ENCODE measurements around the gene ANKRD33B. TPM values are rescaled to one million over a fixed set of nuclear protein-coding genes. Genes with fewer than 3 reads are reported as not detected.
"Not testable (repeated sequence)": the region's sequence is repeated elsewhere in the genome, so short reads cannot be mapped to it uniquely, and the experiment has no call there.

Gene ANKRD33B
- total RNA-seq, 2 experiments from 2014 or later, result 22.9 to 23.2 TPM

DNA sequence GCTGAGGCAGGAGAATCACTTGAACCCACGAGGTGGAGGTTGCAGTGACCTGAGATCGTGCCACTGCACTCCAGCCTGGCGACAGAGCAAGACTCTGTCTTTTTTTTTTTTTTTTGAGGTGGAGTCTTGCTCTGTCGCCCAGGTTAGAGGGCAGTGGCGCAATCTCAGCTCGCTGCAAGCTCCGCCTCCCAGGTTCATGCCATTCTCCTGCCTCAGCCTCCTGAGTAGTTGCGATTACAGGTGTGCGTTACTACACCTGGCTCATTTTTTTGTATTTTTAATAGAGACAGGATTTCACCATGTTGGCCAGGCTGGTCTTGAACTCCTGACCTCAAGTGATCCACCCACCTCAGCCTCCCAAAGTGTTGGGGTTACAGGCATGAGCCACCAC is 42.8 kb downstream of the ANKRD33B start:
- POLR2A ChIA-PET, CTCF ChIA-PET: not testable (repeated sequence)

DNA sequence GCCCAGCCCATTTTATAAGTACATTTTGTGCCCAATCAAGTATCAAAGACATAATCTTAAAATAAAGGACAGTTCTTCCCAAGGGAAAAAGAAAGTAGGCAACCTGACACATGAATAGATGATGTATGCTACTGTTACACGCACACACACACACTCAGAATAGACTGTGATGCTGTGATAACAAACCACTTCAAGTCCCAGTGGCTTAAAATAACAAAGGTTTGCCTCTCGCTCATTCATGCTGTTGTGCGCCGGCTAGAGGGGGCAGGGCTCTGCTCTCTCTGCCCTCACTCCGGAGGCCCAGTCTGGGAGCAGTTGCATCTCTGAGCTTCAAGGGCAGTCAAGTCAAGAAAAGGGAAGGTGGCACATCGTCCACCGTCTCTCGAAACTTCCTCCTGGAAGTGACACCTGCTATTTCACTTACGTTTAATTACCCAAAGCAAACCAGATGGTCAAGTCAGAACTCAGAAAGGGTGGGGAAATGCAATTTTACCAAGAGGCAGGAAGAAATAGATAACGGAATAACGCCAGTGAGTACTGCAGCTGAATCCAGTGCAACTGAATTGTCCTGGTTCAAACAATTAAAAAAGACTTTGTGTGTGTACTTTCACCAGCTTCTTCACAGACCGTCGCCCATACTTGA is 43.3 kb downstream of the ANKRD33B start:
- ChIA-PET POLR2A (interaction anchor here (0.6 kb wide), 1 partner anchor 13 kb away, joined by 6 read pairs; no protein-coding TSS in a partner anchor), CTCF (no interaction called here)

DNA sequence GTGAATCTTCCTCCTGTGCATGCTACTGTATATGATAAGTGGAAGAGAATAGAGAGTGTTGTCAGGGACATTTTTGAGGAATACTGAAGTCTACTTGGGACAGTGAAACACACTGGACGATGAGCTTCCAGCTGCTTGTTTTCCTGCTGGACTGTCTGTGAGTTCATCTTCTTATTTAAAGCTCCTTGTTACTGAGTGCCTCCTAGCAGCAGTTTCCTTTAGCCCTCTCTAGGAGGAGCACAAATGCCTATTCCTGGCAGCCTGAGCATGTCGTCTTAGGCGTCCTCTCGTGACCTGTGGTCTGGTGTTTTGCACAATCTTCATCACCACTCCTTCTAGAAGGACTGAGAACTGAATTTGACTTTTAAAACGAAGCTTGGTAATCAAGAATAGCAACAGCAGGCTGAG is 43.8 kb downstream of the ANKRD33B start:
- POLR2A ChIA-PET, result interaction anchor here (0.6 kb wide), 1 partner anchor 14 kb away, joined by 6 read pairs; no protein-coding TSS in a partner anchor
- CTCF ChIA-PET, result interaction anchor here (0.7 kb wide), 1 partner anchor 47 kb away, joined by 3 read pairs; no protein-coding TSS in a partner anchor

DNA sequence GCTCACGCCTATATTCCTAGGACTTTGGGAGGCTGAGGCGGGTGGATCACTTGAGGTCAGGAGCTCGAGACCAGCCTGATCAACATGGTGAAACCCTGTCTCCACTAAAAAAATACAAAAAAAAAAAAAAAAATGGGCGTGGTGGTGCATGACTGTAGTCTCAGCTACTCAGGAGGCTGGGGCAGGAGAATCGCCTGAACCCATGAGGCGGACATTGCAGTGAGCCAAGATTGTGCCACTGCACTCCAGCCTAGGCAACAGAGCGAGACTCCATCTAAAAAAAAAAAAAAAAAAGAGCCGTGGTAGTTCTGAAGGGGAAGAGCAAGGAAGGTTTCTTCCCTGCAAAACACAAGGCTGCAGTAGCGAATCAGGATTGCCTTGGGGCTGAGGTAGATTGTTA is 44.2 kb downstream of the ANKRD33B start:
- POLR2A ChIA-PET, result not testable (repeated sequence)
- CTCF ChIA-PET, result interaction anchor here (0.7 kb wide), 2 partner anchors 31 to 47 kb away, joined by 3 read pairs; no protein-coding TSS in a partner anchor

DNA sequence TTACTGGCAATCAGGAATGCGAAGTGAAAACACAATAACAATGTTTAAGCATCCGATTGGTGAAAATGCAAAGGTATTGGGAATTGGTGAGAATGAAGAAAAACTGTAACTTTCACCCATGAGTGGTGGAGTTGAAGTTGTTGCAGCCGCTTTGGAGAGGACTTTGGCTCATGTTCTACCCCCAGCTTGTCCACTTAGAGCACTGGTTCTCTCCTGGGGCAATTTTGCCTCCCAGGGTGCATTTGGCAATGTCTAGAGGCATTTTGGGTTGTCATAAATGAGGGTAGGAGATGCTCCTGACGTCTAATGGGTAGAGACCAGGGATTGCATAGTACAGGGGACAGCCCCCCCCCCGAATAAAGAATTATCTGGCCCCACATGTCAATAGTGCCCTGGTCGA is 46.2 kb downstream of the ANKRD33B start:
- CTCF ChIA-PET, result no interaction called here
- POLR2A ChIA-PET, result no interaction called here

DNA sequence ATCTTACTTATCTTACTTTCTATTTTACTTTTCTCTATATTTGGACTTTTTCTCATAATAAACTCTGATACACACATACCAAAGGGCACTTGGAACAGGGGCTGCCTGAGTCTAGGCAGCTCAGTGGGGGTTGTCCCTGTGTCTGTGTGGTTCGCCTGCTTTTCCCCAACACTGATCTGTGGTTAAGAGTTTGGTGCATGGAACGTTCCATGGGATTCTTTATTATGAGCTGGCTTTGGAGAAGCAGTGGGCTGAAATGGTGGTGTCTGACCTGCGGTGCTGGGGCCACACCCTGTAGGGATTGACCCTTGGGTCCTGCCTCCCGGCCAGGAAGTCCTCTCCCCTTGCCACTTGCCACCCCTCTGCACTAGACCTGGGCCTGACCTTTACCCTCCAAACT is 47.4 kb downstream of the ANKRD33B start:
- POLR2A ChIA-PET, result no interaction called here
- CTCF ChIA-PET, result no interaction called here

DNA sequence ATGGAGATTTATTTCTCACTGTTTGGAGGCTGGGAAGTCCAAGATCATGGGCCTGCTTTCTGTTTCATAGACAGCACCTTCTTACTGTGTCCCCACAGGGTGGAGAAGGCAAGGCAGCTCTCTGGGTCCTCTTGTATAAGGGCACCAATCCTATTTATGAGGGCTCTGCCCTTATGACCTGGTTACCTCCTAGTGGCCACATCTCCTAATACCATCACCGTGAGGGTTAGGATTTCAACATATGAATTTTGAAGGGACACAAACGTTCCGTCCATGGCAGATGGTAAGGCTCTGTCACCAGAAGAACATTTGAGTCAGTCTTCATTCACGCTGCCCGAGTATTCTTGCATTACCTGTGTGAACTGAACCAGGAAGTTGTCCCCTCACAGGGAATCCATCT is 48.4 kb downstream of the ANKRD33B start:
- ChIA-PET POLR2A (no interaction called here), CTCF (no interaction called here)

DNA sequence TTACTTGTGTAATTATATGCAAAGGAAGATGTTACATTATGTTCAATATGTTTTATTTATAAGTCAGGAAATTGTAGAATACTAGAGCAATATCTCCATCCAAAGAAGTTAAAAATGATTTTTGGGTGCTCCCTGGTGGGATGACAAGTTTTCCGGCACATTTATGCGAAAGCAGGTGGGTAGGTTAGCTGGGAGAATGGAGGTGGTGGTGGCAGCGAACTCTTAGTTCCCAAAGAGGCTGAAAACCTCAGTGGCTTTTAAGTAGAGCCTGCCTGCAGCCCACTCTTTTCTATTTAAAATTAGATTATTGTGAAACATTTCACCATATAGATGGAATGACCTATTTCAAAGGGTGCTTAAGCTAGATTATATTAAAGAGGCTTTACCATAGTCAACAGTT is 51.8 kb downstream of the ANKRD33B start:
- POLR2A ChIA-PET, result no interaction called here
- CTCF ChIA-PET, result no interaction called here

DNA sequence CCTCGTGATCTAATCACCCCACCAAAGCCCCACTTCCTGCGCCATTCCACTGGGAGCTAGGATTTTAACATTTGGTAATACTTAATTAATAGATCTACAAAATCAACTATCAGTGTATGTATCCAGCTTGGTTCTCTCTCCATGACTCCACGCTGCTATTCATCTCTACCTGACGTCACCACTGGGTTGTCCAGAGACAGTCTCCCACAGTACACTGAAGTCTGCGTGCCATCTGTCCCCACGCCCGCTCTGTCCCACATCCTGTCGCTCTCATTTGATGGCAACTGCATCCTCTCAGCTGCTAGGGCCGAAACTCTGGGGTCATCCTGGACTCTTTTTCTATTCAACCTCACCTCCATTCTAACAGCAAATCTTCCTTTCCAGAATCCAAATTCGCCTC is 53.2 kb downstream of the ANKRD33B start:
- ChIA-PET POLR2A (interaction anchor here (0.6 kb wide), 1 partner anchor 146 kb away, joined by 3 read pairs; no protein-coding TSS in a partner anchor), CTCF (no interaction called here)

DNA sequence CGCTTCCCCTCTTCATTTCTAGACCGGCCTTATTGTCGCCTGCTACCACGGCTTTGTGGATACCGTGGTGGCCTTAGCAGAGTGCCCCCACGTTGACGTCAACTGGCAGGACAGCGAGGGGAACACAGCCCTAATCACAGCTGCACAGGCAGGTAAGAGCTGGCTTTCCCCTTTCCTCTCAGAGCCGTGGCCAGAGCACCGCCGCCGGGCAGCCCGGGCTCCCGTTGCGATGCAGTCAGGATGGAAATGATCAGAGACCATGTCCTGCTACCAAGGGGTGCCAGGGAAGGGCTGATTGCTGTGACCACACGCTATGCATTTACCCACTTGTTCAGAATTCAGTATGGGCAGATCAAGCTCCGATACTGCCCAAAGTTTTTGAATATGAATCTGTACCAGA is 54.4 kb downstream of the ANKRD33B start:
- ChIA-PET CTCF (no interaction called here), POLR2A (no interaction called here)

DNA sequence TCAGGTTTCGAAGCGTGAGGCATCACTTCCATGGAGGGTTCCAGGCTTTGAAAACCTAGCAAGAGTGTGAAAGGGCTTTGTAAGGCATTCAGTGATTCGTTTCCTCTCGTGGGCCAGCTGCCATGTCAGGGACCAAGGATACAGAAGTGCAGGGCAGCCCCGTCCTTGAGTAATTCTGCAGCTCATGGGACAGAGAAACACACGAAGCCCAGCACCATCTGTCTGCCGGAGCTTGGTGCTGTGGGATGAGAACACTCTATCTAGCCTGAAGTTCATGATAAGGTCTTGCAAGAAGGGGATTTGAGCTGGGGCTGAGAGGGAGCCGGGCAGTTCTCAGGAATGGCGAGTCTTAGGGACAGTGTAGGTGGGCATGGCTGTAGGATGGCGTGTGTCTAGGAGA is 55.8 kb downstream of the ANKRD33B start:
- ChIA-PET CTCF (interaction anchor here (1.6 kb wide), 1 partner anchor 8 kb away, joined by 5 read pairs; no protein-coding TSS in a partner anchor), POLR2A (no interaction called here)

DNA sequence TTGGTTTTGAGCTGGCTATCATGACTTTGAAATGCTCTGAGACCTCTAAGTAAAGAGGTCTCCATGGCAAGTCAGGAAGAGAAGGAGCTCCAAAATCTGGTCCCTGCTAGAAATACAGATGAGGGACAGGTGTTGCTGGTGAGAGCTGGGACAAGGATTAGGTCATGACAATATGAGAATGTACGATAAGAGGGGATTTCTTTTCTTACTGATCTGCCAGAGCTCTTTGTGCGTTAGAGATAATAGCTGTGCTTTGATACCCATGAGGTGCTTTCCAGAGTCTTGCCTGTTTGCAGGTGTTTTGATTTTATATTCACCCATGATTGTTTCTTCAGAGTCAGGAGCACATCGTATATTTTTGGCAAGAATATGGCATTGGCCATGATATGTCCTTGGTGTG is 56.5 kb downstream of the ANKRD33B start:
- POLR2A ChIA-PET, result no interaction called here
- CTCF ChIA-PET, result interaction anchor here (1.6 kb wide), 1 partner anchor 7 kb away, joined by 5 read pairs; no protein-coding TSS in a partner anchor

DNA sequence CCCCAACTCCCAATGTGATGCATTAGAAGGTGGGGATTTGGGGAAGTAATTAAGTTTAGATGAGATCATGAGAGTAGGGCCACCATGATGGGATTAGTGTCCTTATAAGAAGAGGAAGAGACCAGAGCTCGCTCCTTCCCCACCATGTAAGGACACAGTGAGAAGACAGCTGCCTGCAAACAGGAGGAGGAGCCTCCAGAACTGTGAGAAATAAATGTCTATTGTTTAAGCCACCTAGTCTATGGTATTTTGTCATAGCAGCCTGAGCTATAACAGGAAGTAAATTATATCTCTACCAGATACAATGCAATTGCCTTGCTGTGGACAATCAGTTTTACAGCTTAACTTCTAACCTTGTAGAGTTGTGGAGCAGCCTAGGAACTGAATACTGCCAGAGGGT is 58.0 kb downstream of the ANKRD33B start:
- POLR2A ChIA-PET, result no interaction called here
- CTCF ChIA-PET, result no interaction called here

DNA sequence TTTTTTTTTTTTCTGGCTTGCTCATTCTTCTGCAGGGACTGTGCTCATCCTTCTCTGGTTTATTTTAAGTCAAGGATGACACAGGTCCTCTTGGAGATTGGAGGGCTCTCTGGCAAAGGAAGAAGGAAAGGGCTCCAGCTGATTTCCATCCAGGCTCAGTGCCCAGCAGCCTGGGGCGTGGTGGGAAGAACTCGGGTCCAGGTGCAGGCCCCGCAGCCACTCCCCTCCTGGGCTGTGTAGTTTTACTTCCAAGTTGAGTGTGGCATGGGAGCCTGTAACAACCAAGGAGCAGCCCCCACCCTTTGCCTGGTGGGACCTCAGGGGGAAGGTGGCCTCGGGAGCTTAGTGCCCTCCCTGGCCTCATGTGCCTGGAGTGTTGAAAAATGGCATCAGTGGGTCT is 58.9 kb downstream of the ANKRD33B start:
- ChIA-PET POLR2A (no interaction called here), CTCF (no interaction called here)

DNA sequence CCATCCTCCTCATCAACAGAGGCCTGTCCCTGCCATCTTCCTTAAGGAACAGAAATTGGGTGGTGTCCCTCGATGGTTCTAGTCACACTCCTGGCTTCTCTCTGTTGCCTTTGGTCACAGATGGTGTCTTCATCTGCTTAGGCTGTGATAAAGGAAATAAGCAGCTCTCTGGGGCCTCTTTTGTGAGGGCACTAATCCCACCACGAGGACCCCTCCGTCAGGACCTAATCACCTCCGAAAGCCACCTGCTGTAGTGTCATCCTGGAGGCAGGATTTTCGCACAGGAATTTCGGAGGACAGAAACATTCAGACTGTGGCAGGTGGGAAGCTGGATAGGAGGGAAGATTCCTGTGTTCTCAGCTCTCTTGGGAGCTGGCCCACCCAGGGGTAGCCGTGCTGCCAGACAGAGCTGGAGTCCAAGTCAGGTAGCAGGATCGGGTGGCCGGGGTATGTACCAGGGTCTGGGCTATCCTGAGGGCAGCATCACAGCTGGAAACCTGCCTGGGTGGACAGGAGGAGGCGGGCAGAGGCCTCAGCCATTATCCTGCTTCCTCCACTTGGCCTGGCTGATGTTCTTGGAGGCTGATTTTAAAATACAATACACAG is 59.5 kb downstream of the ANKRD33B start:
- POLR2A ChIA-PET, result no interaction called here

DNA sequence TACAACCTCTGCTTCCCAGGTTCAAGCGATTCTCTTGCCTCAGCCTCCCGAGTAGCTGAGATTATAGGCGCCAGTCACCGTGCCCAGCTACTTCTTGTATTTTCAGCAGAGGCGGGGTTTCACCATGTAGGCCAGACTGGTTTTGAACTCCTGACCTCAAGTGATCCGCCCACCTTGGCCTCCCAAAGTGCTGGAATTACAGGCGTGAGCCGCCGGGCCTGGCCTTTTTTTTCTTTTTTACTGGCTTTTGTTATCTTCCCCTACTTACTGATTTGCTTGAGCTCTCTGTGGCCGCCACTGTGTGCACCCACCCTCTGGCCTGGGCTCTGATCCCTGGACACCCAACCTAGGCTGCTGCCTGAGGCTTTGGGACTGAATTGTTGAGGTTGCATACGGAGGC is 60.3 kb downstream of the ANKRD33B start:
- POLR2A ChIA-PET, result no interaction called here
- CTCF ChIA-PET, result no interaction called here

More for the DNA sequence above, 59.5 kb downstream of the ANKRD33B start:
- CTCF ChIA-PET, result no interaction called here

DNA sequence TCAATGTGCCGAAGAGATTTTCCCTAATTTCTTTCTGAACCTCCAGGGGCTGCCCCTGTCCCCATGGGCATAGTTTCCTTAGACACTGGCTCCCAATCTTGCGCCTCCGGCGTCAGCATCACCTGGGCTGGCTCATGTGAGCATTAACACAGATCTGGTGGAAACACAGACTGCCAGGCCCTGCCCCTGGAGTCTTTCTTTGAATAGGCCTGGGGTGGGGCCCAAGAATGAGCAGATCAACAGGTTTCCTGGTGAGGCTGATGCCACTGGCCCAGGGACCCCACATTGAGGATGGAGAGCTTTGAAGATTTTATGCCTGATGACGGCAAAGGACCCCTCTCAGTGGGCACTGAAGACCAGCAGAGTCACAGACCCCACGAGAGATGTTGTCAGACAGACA is 60.8 kb downstream of the ANKRD33B start:
- POLR2A ChIA-PET, result no interaction called here
- CTCF ChIA-PET, result interaction anchor here (1.6 kb wide), 1 partner anchor 171 kb away, joined by 5 read pairs; no protein-coding TSS in a partner anchor

DNA sequence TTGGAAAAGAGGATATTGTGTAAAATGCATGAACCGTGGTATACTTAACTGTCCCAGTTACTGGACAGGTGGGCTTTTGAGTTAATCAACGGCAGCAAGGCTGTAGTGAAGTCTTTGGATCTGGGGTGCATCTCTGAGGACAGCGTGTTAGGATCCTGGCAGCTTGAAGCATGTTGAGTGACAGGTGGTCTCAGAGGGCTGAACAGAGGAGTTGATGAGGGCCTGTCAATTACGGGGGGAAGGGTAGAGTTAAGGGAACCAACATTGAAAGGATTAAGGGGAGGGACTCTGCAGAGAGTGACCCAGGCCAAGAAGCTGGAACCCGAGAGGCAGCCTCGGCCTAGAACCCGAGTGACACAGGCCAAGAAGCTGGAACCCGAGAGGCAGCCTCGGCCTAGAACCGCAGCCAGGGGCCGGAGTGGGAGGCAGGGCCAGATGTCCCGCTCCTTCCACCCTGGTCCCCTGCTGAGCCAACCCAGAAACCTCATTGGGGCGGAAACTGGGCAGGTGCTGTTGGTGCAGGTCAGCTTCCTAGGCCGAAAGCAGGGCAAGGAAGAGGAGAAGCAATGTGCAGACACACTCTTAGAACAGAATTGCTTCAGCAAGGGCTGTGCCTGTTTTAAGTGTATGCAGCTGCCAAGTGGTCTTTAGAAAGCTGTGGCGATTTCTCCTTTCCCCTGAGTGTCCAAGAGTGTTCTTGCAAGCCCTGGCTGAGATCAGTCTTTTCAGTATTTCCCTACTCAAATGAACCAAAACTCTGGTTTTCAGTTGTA is 62.0 kb downstream of the ANKRD33B start:
- ChIA-PET POLR2A (interaction anchor here (0.6 kb wide), 1 partner anchor 180 kb away, joined by 5 read pairs; no protein-coding TSS in a partner anchor), CTCF (interaction anchor here (1.6 kb wide), 1 partner anchor 173 kb away, joined by 5 read pairs; no protein-coding TSS in a partner anchor)

DNA sequence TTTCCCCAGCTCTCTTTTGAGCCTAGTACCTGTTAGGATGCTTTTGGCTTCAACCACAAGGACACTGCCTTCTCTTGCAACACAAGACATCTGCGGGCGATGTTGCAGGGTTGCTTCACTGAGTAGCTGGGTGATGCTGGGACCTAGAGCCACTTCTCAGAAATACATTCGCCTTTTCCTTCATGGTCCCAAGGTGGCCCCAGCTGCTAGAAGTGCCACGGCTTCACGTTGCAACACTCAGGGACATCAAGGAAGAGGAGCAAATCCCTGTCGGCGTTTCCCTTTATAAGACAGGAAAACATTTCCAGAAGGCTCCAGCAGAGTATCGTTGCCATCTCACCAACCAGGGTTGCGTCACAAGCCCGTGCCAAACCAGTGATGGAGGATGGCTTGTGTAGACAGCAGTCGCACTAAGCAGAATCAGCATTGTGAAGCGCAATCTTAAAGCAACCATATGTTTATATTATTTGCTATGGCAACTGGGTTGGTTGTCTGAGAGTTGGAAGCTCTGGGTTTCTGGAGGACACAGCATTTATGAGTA is 62.7 kb downstream of the ANKRD33B start:
- ChIA-PET POLR2A (interaction anchor here (0.6 kb wide), 1 partner anchor 180 kb away, joined by 5 read pairs; no protein-coding TSS in a partner anchor), CTCF (interaction anchor here (1.0 to 2.8 kb wide), 5 partner anchors 11 to 343 kb away, joined by 4 to 13 read pairs (median 5); no protein-coding TSS in a partner anchor)

DNA sequence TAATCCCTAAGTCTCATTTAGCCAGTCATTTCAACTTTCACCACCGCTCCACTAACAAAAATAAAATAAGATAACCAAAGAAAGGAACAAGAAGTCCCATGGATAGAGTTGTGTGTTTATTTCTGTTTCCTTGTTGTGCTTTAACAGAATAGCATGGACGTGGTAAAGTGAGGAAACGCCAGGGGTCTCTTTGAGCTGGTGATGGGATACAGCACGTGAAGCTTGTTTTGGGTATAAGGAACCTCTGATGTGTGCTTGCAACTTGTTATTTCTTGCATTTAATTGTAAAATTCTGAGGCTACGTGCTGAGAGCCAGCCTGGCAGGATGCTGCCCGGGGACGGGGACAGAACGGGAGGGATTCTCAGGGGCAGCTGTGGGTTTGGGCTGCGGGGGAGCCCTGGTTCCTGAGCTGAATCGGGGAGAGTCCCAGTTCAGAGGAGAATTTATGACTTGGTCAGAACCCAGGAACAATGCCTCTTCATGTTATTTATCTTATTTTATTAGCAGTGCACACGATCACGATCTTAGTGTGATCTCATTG is 63.4 kb downstream of the ANKRD33B start:
- ChIA-PET POLR2A (interaction anchor here (0.6 to 1.4 kb wide), 2 partner anchors 33 to 63 kb away, joined by 3 to 11 read pairs; partner anchors contain the start of gene ANKRD33B), CTCF (interaction anchor here (0.6 to 2.8 kb wide), 16 partner anchors 8 to 344 kb away, joined by 3 to 15 read pairs (median 3); partner anchors contain the start of gene ROPN1L)

Measured in activated CD8-positive, alpha-beta memory T cell treated with anti-CD3 and anti-CD28 coated beads for 36 hours (primary cell).